ENCODE measurements around the gene TNFRSF14. TPM values are rescaled to one million over a fixed set of nuclear protein-coding genes. Genes with fewer than 3 reads are reported as not detected.
A peak's percentile ranks its signal among the peaks of the same experiment; 100 is the strongest.

Gene TNFRSF14
- total and polyA plus RNA-seq, 9 of the 15 experiments (the other 6 are each of a cell fraction or from before 2014, with no cell fraction given) = 0.11 to 2.3 (median 0.68) TPM; not detected in 2

DNA sequence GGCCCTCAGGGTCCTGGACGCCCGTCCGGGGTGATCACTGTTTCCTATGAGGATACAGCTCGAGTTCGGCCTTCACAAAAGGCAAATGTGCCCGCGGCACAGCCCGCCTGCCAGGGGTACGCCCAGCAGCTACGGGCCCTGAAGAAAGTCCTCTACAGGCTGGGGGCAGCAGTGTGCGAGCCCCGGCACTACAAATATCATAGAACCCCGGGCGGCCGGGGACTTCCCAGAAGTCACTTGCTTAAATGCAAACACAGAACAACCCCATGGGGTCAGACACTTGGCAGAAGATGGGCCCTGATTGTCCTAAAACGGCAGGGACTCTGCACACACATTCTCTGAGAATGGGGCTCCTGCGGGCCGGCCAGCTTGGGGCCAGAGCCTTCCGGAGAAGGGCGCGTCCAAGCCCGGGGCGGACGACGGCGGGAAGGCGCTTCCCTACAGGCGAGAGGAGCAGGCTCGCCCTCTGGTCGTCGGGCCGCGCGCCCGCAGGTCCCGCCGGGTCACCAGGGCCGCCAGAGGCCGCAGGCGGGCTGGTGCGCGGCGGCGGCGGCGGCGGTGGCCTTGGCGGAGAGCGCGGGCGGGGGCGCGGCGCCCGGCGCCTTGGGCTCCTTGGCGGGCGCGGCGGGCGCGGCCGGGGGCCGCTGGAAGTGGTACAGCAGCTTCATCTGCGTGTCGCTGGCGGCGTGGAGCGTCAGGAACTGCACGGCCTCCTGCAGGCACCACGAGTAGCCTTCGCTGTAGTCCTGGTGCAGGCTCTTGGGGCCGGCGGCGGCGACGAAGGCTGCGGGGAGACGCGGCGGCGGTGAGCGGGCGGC is 27.0 kb upstream of the TNFRSF14 start (continued):
- TF ChIP-seq, protein P1, sequence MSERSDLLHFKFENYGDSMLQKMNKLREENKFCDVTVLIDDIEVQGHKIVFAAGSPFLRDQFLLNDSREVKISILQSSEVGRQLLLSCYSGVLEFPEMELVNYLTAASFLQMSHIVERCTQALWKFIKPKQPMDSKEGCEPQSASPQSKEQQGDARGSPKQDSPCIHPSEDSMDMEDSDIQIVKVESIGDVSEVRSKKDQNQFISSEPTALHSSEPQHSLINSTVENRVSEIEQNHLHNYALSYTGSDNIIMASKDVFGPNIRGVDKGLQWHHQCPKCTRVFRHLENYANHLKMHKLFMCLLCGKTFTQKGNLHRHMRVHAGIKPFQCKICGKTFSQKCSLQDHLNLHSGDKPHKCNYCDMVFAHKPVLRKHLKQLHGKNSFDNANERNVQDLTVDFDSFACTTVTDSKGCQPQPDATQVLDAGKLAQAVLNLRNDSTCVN (CRISPR knock-in tag; IDR thresholded peaks at IDR 0.05) = no peak
- TF ChIP-seq NUFIP1 (IDR thresholded peaks at IDR 0.05; ENCODE audit: partially characterized antibody) (no peak), ZNF444 (CRISPR knock-in tag; IDR thresholded peaks at IDR 0.05) (no peak), ZBTB7A (IDR thresholded peaks at IDR 0.05; ENCODE audit: borderline replicate concordance, control insufficient read depth, low read depth, low read length) (no peak), ZNF253 (CRISPR knock-in tag; conservative IDR thresholded peaks at IDR 0.05) (no peak), FOXK2 (conservative IDR thresholded peaks at IDR 0.05 in 1 of 2, IDR thresholded peaks at IDR 0.05 in 1 of 2; ENCODE audit: low read depth in 2 of 2) (no peak), CTCF (IDR thresholded peaks at IDR 0.05 in 2 of 3, conservative IDR thresholded peaks at IDR 0.05 in 1 of 3; ENCODE audit: insufficient read depth in 2 of 3, low read depth in 1 of 3, low read length in 3 of 3) (peak in 2 of 3 experiments; percentile 34 to 64; a peak in 2 of 6 replicates), BCOR (IDR thresholded peaks at IDR 0.05) (no peak), KAT2B (IDR thresholded peaks at IDR 0.05; ENCODE audit: low read depth, low read length) (no peak), FUS (optimal IDR thresholded peaks at IDR 0.05; ENCODE audit: low read depth, low read length) (no peak), RAD21 (CRISPR knock-in tag; conservative IDR thresholded peaks at IDR 0.05 in 1 of 2, IDR thresholded peaks at IDR 0.05 in 1 of 2) (peak in 1 of 2 experiments; percentile 34; a peak in 2 of 4 replicates), MTF1 (CRISPR knock-in tag; IDR thresholded peaks at IDR 0.05; ENCODE audit: borderline replicate concordance) (no peak), ZNF197 (CRISPR knock-in tag; IDR thresholded peaks at IDR 0.05; ENCODE audit: low read depth) (no peak), ADNP (tag; IDR thresholded peaks at IDR 0.05) (no peak), NELFE (IDR thresholded peaks at IDR 0.05; ENCODE audit: insufficient read depth, insufficient read length) (no peak), NFXL1 (CRISPR knock-in tag; IDR thresholded peaks at IDR 0.05) (no peak), ZFPM2 (CRISPR knock-in tag; IDR thresholded peaks at IDR 0.05) (no peak), SIRT6 (IDR thresholded peaks at IDR 0.05; ENCODE audit: low read depth, low read length) (no peak)
- TF ChIP-seq, protein P2, sequence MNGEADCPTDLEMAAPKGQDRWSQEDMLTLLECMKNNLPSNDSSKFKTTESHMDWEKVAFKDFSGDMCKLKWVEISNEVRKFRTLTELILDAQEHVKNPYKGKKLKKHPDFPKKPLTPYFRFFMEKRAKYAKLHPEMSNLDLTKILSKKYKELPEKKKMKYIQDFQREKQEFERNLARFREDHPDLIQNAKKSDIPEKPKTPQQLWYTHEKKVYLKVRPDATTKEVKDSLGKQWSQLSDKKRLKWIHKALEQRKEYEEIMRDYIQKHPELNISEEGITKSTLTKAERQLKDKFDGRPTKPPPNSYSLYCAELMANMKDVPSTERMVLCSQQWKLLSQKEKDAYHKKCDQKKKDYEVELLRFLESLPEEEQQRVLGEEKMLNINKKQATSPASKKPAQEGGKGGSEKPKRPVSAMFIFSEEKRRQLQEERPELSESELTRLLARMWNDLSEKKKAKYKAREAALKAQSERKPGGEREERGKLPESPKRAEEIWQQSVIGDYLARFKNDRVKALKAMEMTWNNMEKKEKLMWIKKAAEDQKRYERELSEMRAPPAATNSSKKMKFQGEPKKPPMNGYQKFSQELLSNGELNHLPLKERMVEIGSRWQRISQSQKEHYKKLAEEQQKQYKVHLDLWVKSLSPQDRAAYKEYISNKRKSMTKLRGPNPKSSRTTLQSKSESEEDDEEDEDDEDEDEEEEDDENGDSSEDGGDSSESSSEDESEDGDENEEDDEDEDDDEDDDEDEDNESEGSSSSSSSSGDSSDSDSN (IDR thresholded peaks at IDR 0.05; ENCODE audit: borderline replicate concordance in 1 of 2, low read depth in 2 of 2, low read length in 2 of 2) = peak; percentile 70 to 98; a peak in 3 of 4 replicates
- TF ChIP-seq, protein P3, sequence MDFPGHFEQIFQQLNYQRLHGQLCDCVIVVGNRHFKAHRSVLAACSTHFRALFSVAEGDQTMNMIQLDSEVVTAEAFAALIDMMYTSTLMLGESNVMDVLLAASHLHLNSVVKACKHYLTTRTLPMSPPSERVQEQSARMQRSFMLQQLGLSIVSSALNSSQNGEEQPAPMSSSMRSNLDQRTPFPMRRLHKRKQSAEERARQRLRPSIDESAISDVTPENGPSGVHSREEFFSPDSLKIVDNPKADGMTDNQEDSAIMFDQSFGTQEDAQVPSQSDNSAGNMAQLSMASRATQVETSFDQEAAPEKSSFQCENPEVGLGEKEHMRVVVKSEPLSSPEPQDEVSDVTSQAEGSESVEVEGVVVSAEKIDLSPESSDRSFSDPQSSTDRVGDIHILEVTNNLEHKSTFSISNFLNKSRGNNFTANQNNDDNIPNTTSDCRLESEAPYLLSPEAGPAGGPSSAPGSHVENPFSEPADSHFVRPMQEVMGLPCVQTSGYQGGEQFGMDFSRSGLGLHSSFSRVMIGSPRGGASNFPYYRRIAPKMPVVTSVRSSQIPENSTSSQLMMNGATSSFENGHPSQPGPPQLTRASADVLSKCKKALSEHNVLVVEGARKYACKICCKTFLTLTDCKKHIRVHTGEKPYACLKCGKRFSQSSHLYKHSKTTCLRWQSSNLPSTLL (IDR thresholded peaks at IDR 0.05) = no peak
